Heart left ventricle (tissue), 16 donors: ENCODE results near the gene FAM171A2. TPM values are rescaled to one million over a fixed set of nuclear protein-coding genes. Genes with fewer than 3 reads are reported as not detected.

Experiments used
- ATAC-seq, 4 donors: fragments of 200-7000 bp; cut with Tn5 transposase; one replicate each; pipeline ENCODE4 v1.9.1; 2020 to 2022; ENCODE audit warnings: moderate library complexity in 4 of 4, mild to moderate bottlenecking in 3 of 4, moderate number of reproducible peaks in 1 of 4
- DNase-seq, 5 donors: peaks; one replicate each; pipeline ENCODE4 v3.0.0-alpha.2; 2020
- H3K27ac ChIP-seq, 12 donors: fragments of 200-600 bp; sonication (generic) in 4 of 12; one replicate each; pipeline versions ENCODE4 v1.5.0 to v1.8.0; 2016 to 2022; ENCODE audit warnings: mild to moderate bottlenecking in 2 of 12
- H3K27me3 ChIP-seq, 9 donors: fragments of 200-600 bp; sonication (generic) in 2 of 9; one replicate each; pipeline versions ENCODE4 v1.5.1 to v1.8.0; 2016 to 2022; ENCODE audit warnings: mild to moderate bottlenecking in 3 of 9
- H3K36me3 ChIP-seq, 9 donors: fragments of 200-600 bp; sonication (generic) in 2 of 9; one replicate each; pipeline versions ENCODE4 v1.5.0 to v1.8.0; 2018 to 2022; ENCODE audit warnings: mild to moderate bottlenecking in 2 of 9
- H3K4me1 ChIP-seq, 12 donors: fragments of 200-600 bp; sonication (generic) in 4 of 12; one replicate each; pipeline versions ENCODE4 v1.5.0 to v1.8.0; 2016 to 2022; ENCODE audit warnings: mild to moderate bottlenecking in 3 of 12
- H3K4me3 ChIP-seq, 12 donors: fragments of 200-600 bp; sonication (generic) in 4 of 12; one replicate each; pipeline versions ENCODE4 v1.5.0 to v1.8.0; 2017 to 2022; ENCODE audit warnings: mild to moderate bottlenecking in 9 of 12, moderate library complexity in 4 of 12
- H3K9me3 ChIP-seq, 12 donors: fragments of 200-600 bp; sonication (generic) in 4 of 12; one replicate each; pipeline versions ENCODE4 v1.5.0 to v1.8.0; 2016 to 2022; ENCODE audit warnings: mild to moderate bottlenecking in 1 of 12
- CTCF ChIP-seq, 12 donors: fragments of 200-600 bp; sonication (generic) in 4 of 12; IDR thresholded peaks; one replicate each; pipeline versions ENCODE4 v1.5.0 to v1.8.0; 2018 to 2022; ENCODE audit warnings: antibody characterized with exemption in 12 of 12, mild to moderate bottlenecking in 5 of 12
- POLR2A ChIP-seq, 2 donors: fragments of 450-650 bp; IDR thresholded peaks; one replicate each; pipeline ENCODE4 v1.6.1; 2017; ENCODE audit warnings: antibody characterized with exemption in 2 of 2, mild to moderate bottlenecking in 2 of 2, moderate library complexity in 2 of 2
- WGBS, 4 donors: extraction: QIAGEN DNeasy Blood & Tissue Kit in 2 of 4; methylation state at CpG; one replicate each; pipeline versions ENCODE4 v1.1.5 to v1.1.7; 2013 to 2018; 5-methylcytosine and 5-hydroxymethylcytosine counted together
- intact Hi-C, 10 donors: fragments of 100-400 bp; cut with DNase I; formaldehyde crosslinking; loops; one replicate each; pipeline versions ENCODE4 v1.11.1 to v1.14.2; 2022
- polyA plus RNA-seq, 2 donors: library from polyadenylated mRNA; stranded (reverse); fragments of 200-250 nt; gene quantifications; one replicate each; pipeline ENCODE4 v1.2.3, GENCODE V29; 2013
- total RNA-seq, 9 donors: library from RNA; depleted of rRNA in 2 of 9; stranded (reverse); fragments of >200 nt in 2 of 9; fragmentation: NEBNext Ultra II Directional in 3 of 9; extraction: Animal tissue kit (Norgen Biotek cat#: 25700) in 3 of 9; gene quantifications; one replicate each; pipeline versions ENCODE4 v1.1.0 to v1.2.4, GENCODE V29; 2016 to 2023
- donor health status: ischemic (EF 13 %, LVEDD 7.1; RV severe dilation, severe dysfunction).
- donor health status: healthy with polysubstance abuse.
- donor health status: DM: no; HTN: yes; CAD: no.
- donor health status: DM: no; HTN: no; CAD: no.
- donor health status: ischemic (EF 25% LVEDD 6.9; RV normal size, moderate dysfunction).
- donor health status: ischemic (EF 25% LVEDD 5.7; RV mildly dilated, moderate dysfunction).
- donor health status: healthy.
- donor health status: DM: yes; HTN: yes; CAD: no.
- donor health status: ischemic (EF 35%, LVEDD 5.7; RV mildly dilated, moderate dysfunction).
- donor health status: nonischemic (EF 11% LVEDD 7.7; RV severe dilation, severe dysfunction).
- donor health status: DM: yes; HTN: yes; CAD: no.
- donor health status: PGD.
- donor health status: ischemic (EF 29% LVEDD 5.4; RV normal size, mild dysfunction).
- donor health status: nonischemic (EF 23%, LVEDD 6.1; RV moderate dilation, normal function).

The FAM171A2 gene
- total and polyA plus RNA-seq, 11 donors, result 0.40 to 2.1 (median 0.77) TPM

- WGBS, 4 donors, result 36 to 43% (median 39%) methylated on average over 5 of the region's 5 CpGs
- no peak for TF ChIP-seq CTCF (IDR thresholded peaks at IDR 0.05)
- no peak for TF ChIP-seq POLR2A (IDR thresholded peaks at IDR 0.05)
- no peak overlapping the region for H3K27ac ChIP-seq
- no peak for ATAC-seq
- H3K4me1 ChIP-seq, result peaks cover 0 to 44% (median 2%) of the 10 kb centered on the region in 12 donors
- H3K9me3 ChIP-seq, result no peaks in the 10 kb centered on the region
- no peaks in the 10 kb centered on the region for H3K36me3 ChIP-seq
- no peak for DNase-seq
- intact Hi-C loops, result no loop called here
- no peak overlapping the region for H3K4me3 ChIP-seq
- no peaks in the 10 kb centered on the region for H3K27me3 ChIP-seq
These were observed 27.7 kb downstream of the FAM171A2 start for GRCh38 chr17:44335968-44336367.

DNA sequence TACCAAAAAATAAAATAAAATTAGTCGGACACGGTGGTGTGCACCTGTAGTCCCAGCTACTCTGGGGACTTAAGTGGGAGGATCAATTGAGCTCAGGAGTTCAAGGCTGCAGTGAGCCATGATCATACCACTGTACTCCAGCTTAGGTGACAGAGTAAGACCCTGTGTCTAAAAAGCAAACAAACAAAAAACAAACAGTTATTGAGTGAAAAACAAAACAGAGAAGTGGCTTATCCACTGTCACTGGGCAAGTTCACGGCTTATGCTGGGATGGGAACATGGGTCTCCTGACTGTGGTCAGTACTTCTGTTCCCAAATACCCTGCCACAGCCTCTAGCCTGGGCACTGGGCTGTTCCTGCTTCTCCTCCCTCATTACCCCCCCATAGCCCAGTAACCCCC lies 28.1 kb downstream of the FAM171A2 start:
- Histone ChIP-seq H3K27me3 (no peaks in the 10 kb centered on the region), H3K9me3 (no peaks in the 10 kb centered on the region), H3K27ac (peak overlapping the region in 1 of 12 donors; percentile 52), H3K4me3 (no peak overlapping the region), H3K36me3 (no peaks in the 10 kb centered on the region), H3K4me1 (peaks cover 0 to 45% (median 2%) of the 10 kb centered on the region in 12 donors)
- no peak for TF ChIP-seq POLR2A (IDR thresholded peaks at IDR 0.05)
- TF ChIP-seq CTCF (IDR thresholded peaks at IDR 0.05), result no peak
- intact Hi-C loops, result no loop called here
- ATAC-seq, result no peak
- WGBS, 4 donors, result 71 to 77% (median 73%) methylated on average over 3 of the region's 3 CpGs
- no peak for DNase-seq

GRCh38 chr17:44334727-44335126 lies 28.9 kb downstream of the FAM171A2 start:
- Histone ChIP-seq H3K27me3 (no peaks in the 10 kb centered on the region), H3K4me3 (no peak overlapping the region), H3K27ac (peak overlapping the region in 1 of 12 donors; percentile 49), H3K4me1 (peaks cover 0 to 40% (median 2%) of the 10 kb centered on the region in 12 donors), H3K9me3 (no peaks in the 10 kb centered on the region), H3K36me3 (no peaks in the 10 kb centered on the region)
- WGBS, 4 donors, result 50 to 65% (median 59%) methylated on average over 3 of the region's 3 CpGs
- ATAC-seq, result no peak
- TF ChIP-seq POLR2A (IDR thresholded peaks at IDR 0.05) (no peak), CTCF (IDR thresholded peaks at IDR 0.05) (no peak)
- DNase-seq, result no peak
- intact Hi-C loops, result loop anchor here in 1 of 10 donors (5.0 kb wide), 1 partner anchor 192 kb away; the partner anchor contains the start of gene HROB

- Histone ChIP-seq H3K9me3 (no peaks in the 10 kb centered on the region), H3K36me3 (no peaks in the 10 kb centered on the region), H3K4me3 (no peak overlapping the region), H3K27ac (peak overlapping the region in 1 of 12 donors; percentile 49), H3K4me1 (peaks cover 0 to 40% (median 2%) of the 10 kb centered on the region in 12 donors), H3K27me3 (no peaks in the 10 kb centered on the region)
- intact Hi-C loops, result loop anchor here in 1 of 10 donors (5.0 kb wide), 1 partner anchor 192 kb away; the partner anchor contains the start of gene HROB
- WGBS, 4 donors, result 67 to 85% (median 69%) methylated on average over 2 of the region's 2 CpGs
- ATAC-seq, result no peak
- TF ChIP-seq CTCF (IDR thresholded peaks at IDR 0.05) (no peak), POLR2A (IDR thresholded peaks at IDR 0.05) (no peak)
- no peak for DNase-seq
These were observed 29.3 kb downstream of the FAM171A2 start for GRCh38 chr17:44334315-44334714.
